ENCODE results near the gene OSER1. TPM values are rescaled to one million over a fixed set of nuclear protein-coding genes. Genes with fewer than 3 reads are reported as not detected.

OSER1 gene
- total RNA-seq, 4 donors from 2014 or later, result 11.2 to 38.0 (median 26.2) TPM

DNA sequence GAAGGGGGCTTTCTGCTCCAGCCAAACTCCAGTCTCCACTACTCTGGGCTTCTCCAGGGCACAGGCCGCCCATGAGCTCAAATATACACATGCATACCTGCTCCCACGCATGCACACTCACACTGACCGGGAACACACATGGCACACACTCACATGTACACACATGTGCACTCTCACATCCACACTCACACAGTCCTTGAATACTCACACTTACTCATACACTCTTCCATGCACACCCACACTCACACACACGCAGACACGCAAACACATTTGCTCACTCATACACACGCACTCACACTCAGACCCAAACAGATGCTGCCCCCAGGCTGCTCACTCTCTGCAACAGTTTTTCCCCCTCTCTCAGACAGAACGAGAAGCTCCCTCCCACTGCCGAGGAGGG, 43.5 kb upstream of the OSER1 start:
- Histone ChIP-seq H3K27me3 (no peaks in the 10 kb centered on the region), H3K4me1 (no peaks in the 10 kb centered on the region), H3K36me3 (no peaks in the 10 kb centered on the region), H3K27ac (no peak overlapping the region), H3K9me3 (no peaks in the 10 kb centered on the region), H3K4me3 (no peak overlapping the region)
- DNase-seq, result no peak
- TF ChIP-seq EP300 (IDR thresholded peaks at IDR 0.05; ENCODE audit: low read depth), result no peak
- no peak for TF ChIP-seq POLR2A (IDR thresholded peaks at IDR 0.05)
- no peak for TF ChIP-seq POLR2AphosphoS5 (IDR thresholded peaks at IDR 0.05)
- in situ Hi-C loops (cut with MboI; ENCODE audit: low pct_ligation_motif_present in 1 of 4, low pct_unique_long_range_greater_than_20kb in 1 of 4, low sequenced_read_pairs in 3 of 4), result no loop called here
- WGBS, 2 donors (ENCODE audit: low coverage in 1 of 2), result 60 to 88% methylated on average over 1 to 8 of the region's 8 CpGs
- intact Hi-C loops (cut with DNase I; ENCODE audit: low total_unique reads), result no loop called here

DNA sequence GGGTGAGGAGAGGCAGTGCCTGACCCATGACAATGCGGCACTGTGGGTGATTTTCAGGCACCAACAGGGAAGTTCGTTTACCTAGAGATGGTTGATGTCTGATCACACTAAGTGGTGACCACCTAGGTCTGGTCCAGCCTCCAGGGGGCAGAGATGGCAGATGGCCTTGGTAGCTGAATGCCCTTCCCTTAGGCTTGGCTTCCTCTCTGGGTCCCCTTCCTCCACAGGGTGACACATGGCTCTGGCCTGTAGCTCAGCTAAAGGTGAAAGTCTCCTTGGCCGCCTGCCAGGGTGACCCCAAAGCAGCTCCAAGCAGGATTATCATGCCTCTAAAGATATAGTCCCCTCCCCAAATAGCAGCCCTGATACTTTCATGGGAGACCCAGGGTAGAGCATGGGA, 43.0 kb upstream of the OSER1 start:
- in situ Hi-C loops (cut with MboI; ENCODE audit: low pct_ligation_motif_present in 1 of 4, low pct_unique_long_range_greater_than_20kb in 1 of 4, low sequenced_read_pairs in 3 of 4), result no loop called here
- H3K4me3 ChIP-seq, result no peak overlapping the region
- no peaks in the 10 kb centered on the region for H3K9me3 ChIP-seq
- intact Hi-C loops (cut with DNase I; ENCODE audit: low total_unique reads), result no loop called here
- no peak for DNase-seq
- TF ChIP-seq, protein P1, sequence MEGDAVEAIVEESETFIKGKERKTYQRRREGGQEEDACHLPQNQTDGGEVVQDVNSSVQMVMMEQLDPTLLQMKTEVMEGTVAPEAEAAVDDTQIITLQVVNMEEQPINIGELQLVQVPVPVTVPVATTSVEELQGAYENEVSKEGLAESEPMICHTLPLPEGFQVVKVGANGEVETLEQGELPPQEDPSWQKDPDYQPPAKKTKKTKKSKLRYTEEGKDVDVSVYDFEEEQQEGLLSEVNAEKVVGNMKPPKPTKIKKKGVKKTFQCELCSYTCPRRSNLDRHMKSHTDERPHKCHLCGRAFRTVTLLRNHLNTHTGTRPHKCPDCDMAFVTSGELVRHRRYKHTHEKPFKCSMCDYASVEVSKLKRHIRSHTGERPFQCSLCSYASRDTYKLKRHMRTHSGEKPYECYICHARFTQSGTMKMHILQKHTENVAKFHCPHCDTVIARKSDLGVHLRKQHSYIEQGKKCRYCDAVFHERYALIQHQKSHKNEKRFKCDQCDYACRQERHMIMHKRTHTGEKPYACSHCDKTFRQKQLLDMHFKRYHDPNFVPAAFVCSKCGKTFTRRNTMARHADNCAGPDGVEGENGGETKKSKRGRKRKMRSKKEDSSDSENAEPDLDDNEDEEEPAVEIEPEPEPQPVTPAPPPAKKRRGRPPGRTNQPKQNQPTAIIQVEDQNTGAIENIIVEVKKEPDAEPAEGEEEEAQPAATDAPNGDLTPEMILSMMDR (IDR thresholded peaks at IDR 0.05), result no peak
- TF ChIP-seq POLR2AphosphoS5 (IDR thresholded peaks at IDR 0.05), result no peak
- no peak for TF ChIP-seq EP300 (IDR thresholded peaks at IDR 0.05; ENCODE audit: low read depth)
- TF ChIP-seq POLR2A (IDR thresholded peaks at IDR 0.05), result no peak
- 78% methylated on average over 3 of the region's 3 CpGs; no CpG with 5 or more reads in 1 of the 2 donors for WGBS, 2 donors (ENCODE audit: low coverage in 1 of 2)
- H3K4me1 ChIP-seq, result no peaks in the 10 kb centered on the region
- no peak overlapping the region for H3K27ac ChIP-seq
- peaks cover 3% of the 10 kb centered on the region for H3K27me3 ChIP-seq
- no peaks in the 10 kb centered on the region for H3K36me3 ChIP-seq

DNA sequence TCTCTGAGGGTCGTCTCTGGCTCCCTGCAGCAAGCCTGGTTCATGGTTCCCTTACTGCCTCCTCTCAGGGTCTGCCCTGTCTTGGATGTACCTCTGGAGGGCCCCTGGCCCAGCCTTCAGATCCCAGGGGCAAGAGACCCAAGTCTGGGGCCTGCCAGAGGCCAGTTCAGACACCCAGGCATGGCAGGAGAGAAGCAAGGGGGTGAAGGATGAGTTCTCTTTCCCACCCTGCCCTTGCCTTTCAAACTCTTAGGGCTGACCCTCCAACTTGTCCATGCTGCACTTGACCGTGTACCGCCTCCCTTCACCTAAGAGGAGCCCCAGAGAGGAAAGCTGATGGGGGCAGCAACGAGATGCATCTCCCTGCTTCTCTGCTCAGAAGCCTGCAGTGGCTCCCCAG, 40.7 kb upstream of the OSER1 start:
- intact Hi-C loops (cut with DNase I; ENCODE audit: low total_unique reads) (no loop called here), in situ Hi-C loops (cut with MboI; ENCODE audit: low pct_ligation_motif_present in 1 of 4, low pct_unique_long_range_greater_than_20kb in 1 of 4, low sequenced_read_pairs in 3 of 4) (no loop called here)
- no peak overlapping the region for H3K27ac ChIP-seq
- 20 to 64% methylated on average over 1 to 4 of the region's 4 CpGs for WGBS, 2 donors (ENCODE audit: low coverage in 1 of 2)
- H3K4me1 ChIP-seq, result peaks cover 0 to 6% (median 6%) of the 10 kb centered on the region in 4 donors
- no peak overlapping the region for H3K4me3 ChIP-seq
- TF ChIP-seq, protein P1 (IDR thresholded peaks at IDR 0.05), result no peak
- no peak for TF ChIP-seq POLR2AphosphoS5 (IDR thresholded peaks at IDR 0.05)
- TF ChIP-seq POLR2A (IDR thresholded peaks at IDR 0.05), result no peak
- TF ChIP-seq EP300 (IDR thresholded peaks at IDR 0.05; ENCODE audit: low read depth), result no peak
- H3K27me3 ChIP-seq, result peaks cover 17% of the 10 kb centered on the region
- no peaks in the 10 kb centered on the region for H3K36me3 ChIP-seq
- no peaks in the 10 kb centered on the region for H3K9me3 ChIP-seq
- no peak for DNase-seq

DNA sequence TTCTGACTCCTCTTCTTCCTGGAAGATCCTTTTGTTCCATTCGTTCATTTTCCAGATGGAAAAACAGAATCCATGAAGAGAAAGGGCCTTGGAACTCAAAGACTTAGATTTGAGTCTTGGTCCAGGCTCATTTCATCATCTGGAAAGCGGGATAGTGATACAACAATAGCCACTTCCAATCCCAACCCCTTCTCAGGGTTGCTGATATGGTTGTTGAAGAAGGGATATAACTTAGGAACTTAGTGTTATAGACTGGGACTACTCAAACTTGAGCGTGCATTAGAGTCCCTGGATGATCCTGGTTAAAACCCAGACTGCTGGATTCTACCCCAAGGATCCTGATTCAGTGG, 37.8 kb upstream of the OSER1 start:
- peaks cover 17% of the 10 kb centered on the region for H3K27me3 ChIP-seq
- 70 to 80% methylated on average over 3 of the region's 3 CpGs for WGBS, 2 donors (ENCODE audit: low coverage in 1 of 2)
- no peak for DNase-seq
- intact Hi-C loops (cut with DNase I; ENCODE audit: low total_unique reads), result no loop called here
- H3K27ac ChIP-seq, result no peak overlapping the region
- in situ Hi-C loops (cut with MboI; ENCODE audit: low pct_ligation_motif_present in 1 of 4, low pct_unique_long_range_greater_than_20kb in 1 of 4, low sequenced_read_pairs in 3 of 4), result no loop called here
- H3K4me1 ChIP-seq, result peaks cover 0 to 6% (median 6%) of the 10 kb centered on the region in 4 donors
- H3K9me3 ChIP-seq, result no peaks in the 10 kb centered on the region
- H3K36me3 ChIP-seq, result no peaks in the 10 kb centered on the region
- TF ChIP-seq POLR2AphosphoS5 (IDR thresholded peaks at IDR 0.05) (no peak), POLR2A (IDR thresholded peaks at IDR 0.05) (no peak), EP300 (IDR thresholded peaks at IDR 0.05; ENCODE audit: low read depth) (no peak)
- TF ChIP-seq, protein P1 (IDR thresholded peaks at IDR 0.05), result no peak
- H3K4me3 ChIP-seq, result no peak overlapping the region

Measured in transverse colon (tissue), 4 donors.